ENCODE results near the gene NAA30.

- TF ChIP-seq CUX1 (CRISPR knock-in tag; IDR thresholded peaks at IDR 0.05) (no peak), RAD21 (CRISPR knock-in tag; conservative IDR thresholded peaks at IDR 0.05 in 1 of 2, IDR thresholded peaks at IDR 0.05 in 1 of 2) (no peak), ZNF224 (CRISPR knock-in tag; IDR thresholded peaks at IDR 0.05) (no peak)
Measured at GRCh38 chr14:57388067-57388466, 2.3 kb upstream of the NAA30 start.
